ENCODE results near the gene TMEM132C. TPM values are rescaled to one million over a fixed set of nuclear protein-coding genes. Genes with fewer than 3 reads are reported as not detected.

Gene TMEM132C
- total RNA-seq, 1 experiment from 2014 or later: not detected

- DNase-seq (ENCODE audit: low read depth): no peak
Measured at GRCh38 chr12:128612150-128612850, 345.3 kb downstream of the TMEM132C start.

DNA sequence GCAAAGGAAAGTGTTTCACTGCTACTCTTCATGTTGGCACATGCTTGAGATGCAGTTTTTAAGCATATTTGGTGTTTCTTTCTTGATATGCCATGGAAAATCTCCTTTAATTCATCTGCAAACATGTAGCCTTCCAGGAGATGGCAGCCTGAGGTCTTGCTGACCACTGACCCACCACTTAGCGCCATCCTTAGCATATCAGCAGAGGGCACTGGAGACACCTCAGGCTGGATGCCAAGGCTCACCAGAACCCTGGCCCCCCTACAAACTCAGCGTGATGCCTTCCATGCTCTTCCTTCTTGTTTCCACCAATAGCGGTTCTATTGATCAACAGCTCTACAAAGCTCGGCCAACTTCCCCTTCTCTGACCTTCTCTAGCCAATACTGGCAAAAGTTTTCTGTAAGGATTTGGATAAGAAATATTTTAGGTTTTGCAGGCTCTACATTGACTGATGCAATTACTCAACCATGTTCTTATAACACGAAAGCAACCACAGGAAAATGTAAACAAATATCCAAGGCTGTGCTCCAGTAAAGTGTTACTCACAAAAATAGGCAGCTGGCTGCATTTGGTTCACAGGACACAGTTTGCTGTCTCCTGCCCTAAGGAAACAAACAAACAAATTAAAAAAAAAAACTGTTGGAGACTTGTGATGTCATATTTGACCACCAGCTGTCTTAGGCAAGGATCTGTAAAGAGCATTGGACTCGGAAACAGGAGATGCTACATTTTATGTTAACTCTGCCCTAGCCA lies 347.0 kb downstream of the TMEM132C start:
- DNase-seq (ENCODE audit: low read depth): no peak

GRCh38 chr12:128617304-128617833 lies 350.4 kb downstream of the TMEM132C start:
- DNase-seq (ENCODE audit: low read depth): no peak

DNA sequence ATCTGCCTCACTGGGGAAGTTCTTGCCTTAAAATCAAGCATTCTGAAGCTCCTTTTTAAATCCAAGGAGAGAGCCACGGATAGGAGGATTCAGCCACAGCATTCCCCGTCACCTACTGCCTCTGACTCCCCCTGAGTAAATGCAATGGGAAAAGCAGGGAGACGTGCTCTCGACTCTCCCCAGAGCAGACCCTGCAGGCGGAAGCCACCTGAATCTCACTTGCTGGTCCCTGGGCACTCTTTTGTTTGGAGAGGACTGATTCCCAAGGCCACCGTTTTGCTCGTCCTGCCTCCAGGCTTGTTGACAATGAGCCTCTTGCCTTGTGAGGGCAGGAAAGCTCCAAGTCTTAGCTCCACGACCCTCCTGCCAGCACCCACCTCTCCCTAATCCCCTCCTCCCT lies 352.3 kb downstream of the TMEM132C start:
- no peak for DNase-seq (ENCODE audit: low read depth)

DNA sequence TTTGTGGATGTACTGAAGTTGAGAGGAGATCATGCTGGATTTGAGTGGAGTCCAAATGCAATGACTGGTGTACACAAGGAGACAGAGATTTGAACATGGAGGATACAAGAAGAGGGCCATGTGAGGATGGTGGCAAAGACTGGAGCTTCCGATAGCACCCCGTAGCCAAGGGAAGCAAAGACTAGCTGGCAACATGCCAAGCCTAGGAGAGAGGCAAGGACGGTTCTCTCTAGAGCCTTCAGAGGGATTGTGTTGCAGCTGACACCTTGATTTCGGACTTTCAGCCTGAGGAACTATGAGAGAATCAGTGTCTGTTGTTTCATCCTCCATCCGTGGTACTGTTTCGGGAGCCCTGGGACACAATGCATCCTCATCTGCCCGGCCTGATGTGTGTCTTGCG lies 354.3 kb downstream of the TMEM132C start:
- DNase-seq (ENCODE audit: low read depth): no peak

- no peak for DNase-seq (ENCODE audit: low read depth)
Measured at GRCh38 chr12:128623748-128624147, 356.8 kb downstream of the TMEM132C start.

- no peak for DNase-seq (ENCODE audit: low read depth)
Measured at GRCh38 chr12:128626808-128627320, 359.9 kb downstream of the TMEM132C start.

DNA sequence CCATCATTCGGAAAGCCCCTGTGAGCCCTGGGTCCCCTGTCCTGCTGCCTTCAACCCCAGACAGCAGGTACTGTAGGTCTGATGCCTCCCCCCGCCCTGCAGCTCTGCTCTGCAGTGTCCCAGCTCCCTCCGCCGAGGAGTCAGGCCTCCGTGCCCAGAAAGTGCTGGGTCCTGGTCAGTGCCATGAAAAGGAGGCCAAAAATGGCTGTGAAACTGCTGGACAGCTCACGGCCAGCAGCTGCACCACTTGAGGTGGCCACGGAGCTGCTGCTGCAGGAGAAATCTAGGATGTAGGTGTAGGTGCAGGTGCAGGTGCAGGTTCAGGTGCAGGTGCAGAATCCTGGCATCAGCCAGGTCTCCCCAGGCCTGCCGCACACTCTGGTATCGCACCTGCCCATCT lies 360.7 kb downstream of the TMEM132C start:
- DNase-seq (ENCODE audit: low read depth): no peak

DNA sequence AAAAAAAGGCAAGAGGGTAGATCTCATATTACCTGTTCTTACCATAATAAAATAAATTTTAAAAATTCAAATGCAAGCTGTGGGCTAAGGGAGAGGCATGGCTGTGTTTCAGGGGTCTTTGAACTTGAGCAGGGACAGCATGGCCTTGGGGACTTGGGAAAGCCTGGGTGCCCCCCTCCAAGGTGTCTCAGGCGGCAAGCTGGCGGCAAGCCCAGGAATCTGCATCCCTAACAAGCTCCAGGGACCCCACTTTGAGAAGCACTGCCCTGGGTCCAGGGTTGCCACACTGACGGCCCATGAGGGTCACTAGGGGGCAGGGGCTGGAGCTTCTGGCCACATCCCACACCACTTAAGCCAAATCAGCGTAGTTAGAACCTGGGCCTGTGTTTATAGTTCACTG lies 363.0 kb downstream of the TMEM132C start:
- DNase-seq (ENCODE audit: low read depth): no peak

DNA sequence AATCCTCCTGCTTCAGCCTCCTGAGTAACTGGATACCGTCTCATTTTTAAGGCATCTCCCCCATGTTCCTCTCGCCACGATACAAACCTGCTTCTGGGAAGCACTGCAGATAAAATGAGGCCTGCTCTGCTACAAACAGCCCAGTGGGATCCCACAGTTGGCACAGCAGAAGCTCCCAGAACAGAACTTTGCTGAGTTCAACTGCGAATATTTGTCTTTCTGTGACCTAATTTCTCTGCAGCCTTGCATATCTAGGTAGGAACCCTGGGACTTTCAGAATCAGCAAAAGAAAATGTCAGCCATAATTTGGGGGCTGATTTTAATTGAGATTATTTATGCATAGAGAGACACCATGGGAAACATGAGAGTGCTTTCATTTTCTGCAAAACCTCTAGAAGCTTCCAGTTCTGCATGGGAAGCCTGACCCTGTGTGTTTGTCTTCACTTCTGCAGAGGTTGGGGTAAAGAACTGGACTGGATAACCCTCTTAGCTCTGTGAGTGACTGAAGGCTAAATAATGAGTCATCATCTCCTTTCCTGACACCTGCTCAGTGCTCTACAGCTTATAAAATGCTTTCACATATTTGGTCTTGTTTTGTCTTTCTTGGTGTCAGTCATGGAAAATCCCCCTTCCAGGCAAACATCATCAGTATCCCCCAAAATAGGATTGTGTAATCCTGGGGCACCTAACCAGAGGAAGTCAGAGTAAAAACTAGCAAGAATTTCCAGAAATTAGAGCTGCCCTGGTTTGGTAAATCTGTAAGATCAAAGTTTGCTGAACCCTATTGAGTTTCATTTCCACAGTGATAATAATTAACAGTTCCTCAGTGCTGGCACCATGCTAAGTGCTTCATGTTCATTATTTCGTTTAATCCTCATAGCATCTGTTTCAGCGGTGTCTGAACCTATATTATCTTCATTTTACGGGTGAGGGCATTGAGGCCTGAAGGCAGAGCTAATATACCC lies 371.0 kb downstream of the TMEM132C start:
- DNase-seq (ENCODE audit: low read depth): no peak

DNA sequence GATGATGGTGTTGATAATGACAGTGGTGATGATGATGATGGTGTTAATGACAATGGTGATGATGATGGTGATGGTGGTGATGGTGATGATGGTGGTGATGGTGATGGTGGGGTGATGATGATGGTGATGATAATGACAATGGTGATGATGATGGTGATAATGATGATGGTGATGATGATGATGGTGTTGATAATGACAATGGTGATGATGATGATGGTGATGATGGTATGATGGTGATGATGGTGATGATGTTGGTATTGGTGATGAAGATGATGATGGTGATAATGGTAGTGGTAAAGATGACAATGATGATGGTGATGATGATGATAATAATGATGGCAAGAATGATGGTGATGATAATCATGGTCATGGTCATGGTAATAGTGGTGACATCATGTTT lies 372.1 kb downstream of the TMEM132C start:
- no peak for DNase-seq (ENCODE audit: low read depth)

- DNase-seq (ENCODE audit: low read depth): no peak
Measured at GRCh38 chr12:128643155-128643554, 376.2 kb downstream of the TMEM132C start.

DNA sequence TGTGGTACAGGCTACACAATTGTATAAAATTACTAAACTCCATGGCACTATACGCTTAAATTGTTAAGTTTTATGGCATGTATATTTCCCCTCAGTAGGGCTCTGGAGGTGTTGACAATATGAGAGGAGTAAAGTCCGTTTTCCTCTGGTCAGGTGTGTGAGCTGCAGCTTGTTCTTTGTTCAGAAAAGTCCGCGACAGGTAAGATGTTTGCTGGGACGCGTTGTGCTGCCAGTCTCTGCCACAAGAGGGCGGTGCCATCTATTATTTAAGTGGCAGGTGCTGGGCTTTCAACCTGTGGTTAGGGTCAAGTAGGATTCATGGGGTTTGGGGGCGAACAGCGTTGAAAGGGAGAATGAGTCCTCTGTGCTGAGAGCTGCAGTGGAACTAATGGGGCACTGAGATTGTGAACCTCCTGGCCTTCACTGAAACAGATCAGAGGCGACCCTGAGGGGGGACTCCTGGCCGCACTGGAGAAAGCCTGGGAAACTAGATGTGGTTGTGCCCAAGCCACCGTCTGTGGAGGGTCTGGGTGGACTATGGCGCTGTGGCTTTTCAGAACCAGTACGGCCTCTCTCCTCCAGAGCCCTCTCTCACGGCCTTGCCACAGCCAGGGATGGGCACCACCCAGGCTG lies 377.8 kb downstream of the TMEM132C start:
- no peak for DNase-seq (ENCODE audit: low read depth)

DNA sequence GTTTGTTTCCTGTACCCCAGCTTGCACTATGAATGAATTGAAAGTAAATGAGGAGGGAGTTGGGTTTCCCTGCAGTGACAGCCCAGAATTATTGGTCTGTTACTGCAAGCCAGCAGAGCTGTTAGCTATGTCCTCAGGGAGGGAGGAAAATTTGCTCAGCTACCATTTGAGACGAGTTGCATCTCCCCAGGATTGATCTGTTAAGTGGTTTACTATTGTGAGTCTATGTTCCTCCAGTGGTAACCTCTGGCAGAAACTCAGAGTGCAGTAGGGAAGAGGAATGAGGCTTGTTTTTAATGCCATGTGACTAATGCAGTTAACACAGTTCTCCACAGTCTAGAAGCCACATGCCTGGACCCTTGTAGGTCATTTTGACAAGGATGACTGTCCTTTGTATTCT lies 382.9 kb downstream of the TMEM132C start:
- no peak for DNase-seq (ENCODE audit: low read depth)

- DNase-seq (ENCODE audit: low read depth): no peak
Measured at GRCh38 chr12:128652136-128652751, 385.3 kb downstream of the TMEM132C start.

DNA sequence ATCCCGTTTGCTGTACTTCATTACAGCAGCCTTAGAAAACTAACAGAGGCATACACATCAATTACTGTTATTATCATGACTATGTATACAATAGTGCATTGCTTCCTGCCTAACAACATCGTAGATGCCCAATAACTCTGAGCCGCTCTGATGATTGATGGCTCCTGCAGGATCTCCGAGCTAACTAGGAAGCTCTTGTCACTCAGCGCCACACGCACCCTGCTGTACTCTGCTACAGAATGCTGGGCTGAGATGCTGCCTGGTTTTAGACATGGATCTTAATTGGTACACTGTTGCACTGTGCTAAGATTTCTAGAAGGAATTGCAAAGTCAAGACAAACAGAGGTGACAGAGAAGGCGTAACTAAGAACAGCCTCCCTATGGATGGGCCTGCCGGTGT lies 387.5 kb downstream of the TMEM132C start:
- no peak for DNase-seq (ENCODE audit: low read depth)

DNA sequence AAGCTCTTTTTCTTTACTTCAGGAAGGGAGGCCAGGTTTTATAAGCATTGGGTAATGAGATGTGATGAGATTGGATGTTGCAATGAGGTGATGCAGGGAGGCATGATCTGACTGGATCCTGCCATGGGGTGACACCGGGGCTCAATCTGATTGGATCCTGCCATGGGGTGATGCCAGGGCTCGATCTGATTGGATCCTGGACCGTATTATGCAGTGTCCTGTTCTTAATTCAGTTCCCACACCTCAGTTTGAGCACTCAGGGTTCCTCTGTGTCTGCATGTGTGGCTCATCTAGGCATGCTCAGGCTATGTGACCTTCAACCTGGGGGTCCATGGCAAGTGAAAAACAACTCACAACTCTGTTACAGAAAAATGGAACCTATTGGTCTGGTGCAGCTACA lies 390.4 kb downstream of the TMEM132C start:
- no peak for DNase-seq (ENCODE audit: low read depth)

- no peak for DNase-seq (ENCODE audit: low read depth)
Measured at GRCh38 chr12:128660532-128661225, 393.7 kb downstream of the TMEM132C start.

DNA sequence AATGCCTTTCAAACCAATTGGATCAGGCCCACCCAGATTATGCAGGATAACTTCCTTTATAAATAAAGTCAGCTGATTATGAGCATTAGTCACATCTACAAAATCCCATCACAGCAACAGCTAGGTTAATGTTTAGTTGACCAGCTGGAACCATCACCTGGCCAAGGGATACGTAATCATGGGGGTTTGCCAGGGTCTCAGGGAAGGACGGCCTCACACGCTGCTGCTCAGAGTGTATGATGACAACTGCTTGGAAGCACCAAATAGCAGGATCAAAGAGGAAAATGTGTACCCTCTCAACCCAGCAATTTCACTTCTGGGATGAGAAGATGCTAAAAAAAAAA lies 394.2 kb downstream of the TMEM132C start:
- no peak for DNase-seq (ENCODE audit: low read depth)

DNA sequence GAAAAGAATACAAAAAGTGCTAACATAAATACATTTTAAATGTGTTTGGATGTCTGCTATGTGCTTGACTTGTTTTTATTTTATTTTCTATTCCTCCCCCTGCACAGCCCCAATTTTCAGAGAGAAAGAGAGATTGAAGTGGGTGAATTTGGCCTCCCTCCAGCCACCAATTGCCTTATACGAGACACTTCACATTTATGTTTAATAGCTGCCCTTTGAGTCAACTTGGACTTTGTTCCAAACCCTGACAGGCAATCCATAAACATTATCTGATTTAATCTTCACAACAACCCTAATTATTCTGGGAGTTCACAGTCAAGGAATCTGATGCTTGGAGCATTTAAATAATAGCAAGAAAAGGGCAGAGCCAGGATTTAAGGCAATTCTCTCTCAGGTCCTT lies 395.1 kb downstream of the TMEM132C start:
- DNase-seq (ENCODE audit: low read depth): no peak

All from RPMI7951 (cell line).